HG03064 (cell line): ENCODE measurements around the gene CFAP58.
A peak's percentile ranks its signal among the peaks of the same experiment; 100 is the strongest.

Experiments
- ATAC-seq: cut with Tn5 transposase; IDR thresholded peaks from one replicate; pipeline ENCODE4 v1.9.1; 2021; ENCODE audit warnings: low read depth; ENCODE audit not compliant: unreplicated experiment

The CFAP58 gene

DNA sequence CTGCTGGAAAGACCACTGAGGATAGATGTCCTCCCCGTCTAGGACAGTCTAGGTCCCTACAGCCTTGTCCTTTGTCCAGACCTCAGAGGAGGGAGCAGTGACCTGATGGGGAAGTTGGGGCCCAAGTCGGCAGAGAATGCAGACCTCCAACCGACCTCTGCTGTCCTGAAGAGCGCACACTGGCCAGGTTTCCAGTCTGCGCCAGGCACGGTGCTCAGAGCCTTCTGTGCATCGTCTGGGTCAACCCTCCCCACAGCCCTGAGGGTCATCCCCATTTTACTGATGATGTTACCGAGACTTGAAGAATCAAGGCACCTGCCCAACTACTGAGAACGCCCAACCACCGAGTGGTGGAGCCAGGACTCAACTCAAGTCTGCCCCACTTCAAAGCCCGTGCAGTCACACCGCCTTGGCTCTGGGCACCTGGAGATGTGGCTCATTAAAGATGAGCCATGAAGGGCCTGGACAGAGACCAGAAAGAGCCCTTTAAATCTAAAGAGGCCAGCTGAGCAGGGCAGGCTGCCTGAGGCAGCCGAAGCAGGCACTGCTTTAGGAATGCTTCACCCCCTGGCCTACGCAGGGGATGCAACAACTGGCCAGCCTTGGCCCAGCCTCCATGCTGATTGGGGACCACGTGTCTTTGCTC lies 19.8 kb upstream of the CFAP58 start:
- no peak for ATAC-seq

DNA sequence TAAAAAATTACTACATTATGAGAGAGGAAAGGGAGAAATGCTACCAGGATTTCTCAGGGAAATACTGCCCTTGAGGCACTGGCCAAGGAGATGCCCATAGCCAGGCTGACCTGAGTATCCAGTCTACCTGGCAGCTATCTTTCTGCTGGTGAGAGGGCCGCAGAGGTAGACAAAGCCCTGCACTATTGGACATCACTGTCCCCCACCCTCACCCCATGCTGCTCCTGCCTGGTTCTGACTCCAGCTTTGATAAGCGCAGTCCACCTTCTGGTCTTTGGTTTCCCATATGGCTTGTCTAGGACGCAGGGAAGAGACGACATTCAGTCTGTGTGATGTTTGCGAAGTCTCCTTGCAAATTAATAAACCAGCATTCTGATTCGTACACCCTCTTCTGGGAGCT lies 19.1 kb upstream of the CFAP58 start:
- no peak for ATAC-seq

DNA sequence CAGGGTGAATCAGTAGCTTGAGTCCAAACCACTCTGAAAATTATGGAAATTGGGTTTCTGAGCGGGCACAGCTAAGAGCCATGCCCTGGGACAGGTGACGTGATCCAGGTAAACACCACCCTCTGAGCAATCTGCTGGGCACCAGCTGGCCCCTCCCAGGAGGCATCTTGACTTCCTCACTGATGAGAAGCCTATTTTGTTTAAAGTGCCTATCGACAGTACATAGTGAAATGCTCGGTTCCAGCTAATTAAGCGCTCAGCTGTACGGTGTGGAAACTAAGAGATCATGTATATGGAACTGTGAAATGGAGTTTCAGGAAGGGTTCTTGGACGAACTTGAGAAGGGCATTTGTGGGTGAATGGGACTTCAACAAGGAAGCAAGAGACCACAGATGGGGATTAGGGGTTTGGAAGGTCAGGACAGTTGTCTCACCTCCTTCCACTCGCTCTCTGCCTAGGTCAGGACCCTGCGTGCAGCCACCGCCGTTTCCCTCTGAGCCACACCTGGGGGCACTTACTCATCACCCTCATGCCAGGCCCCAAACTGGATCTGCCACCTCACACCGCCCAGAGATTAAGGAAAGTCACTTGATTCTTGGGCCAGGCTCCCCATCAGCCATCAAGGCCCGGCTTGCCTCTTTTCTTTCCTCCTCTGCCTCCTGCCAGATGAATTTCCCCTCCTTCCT lies 18.5 kb upstream of the CFAP58 start:
- no peak for ATAC-seq

DNA sequence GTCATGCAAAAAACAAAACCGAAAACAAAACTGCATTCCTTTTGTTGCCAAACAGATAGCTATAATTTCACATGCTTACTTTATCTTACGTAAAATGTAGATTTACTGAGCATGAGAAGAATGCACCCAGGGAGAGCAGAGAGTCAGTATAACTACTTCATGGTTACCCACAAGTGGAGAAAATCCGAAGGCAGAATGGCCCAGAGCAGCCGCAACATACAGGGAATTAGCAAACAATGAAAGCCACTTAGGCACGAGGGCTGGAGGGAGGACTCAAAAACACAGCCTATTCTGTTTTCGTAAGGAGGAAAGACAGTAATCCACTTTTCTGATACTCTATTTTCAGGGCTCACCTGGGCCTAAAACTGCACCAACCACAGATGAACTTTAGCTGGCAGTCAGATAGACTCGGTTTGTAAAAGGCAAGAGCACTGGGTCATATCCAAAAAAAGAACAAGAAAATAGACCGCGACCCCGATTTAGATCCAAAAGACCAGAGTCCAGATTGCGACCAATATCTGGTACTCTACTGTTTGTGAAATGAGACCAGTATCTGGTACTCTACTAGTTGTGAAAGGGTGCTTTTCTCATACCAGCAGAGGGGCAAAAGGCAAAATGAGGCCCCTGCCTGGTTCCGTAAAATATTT lies 16.7 kb upstream of the CFAP58 start:
- peak; percentile 11 for ATAC-seq

DNA sequence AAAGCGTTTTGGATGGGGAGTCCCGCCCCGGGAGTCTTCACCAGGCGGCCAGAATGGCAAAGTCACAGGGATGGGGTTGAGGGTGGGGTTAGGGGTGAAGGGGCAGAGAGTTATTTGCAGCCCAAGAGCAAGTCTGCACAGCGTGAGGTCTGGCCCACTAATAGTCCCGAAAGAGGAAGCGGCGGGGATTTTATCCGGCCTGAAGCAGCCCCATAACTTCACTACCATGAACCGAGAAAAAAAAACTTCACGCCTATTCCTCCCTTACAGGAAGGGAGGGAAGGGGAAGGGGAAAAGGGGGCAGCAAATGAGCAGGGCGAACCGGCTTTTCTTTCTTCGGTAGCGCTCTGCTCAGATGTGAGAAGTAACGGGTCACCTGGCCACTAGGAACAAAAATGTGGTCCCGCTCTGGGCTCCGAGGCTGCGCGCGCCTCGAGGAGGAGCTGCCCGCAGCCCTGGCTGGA lies 16.1 kb upstream of the CFAP58 start:
- ATAC-seq: peak; percentile 40

DNA sequence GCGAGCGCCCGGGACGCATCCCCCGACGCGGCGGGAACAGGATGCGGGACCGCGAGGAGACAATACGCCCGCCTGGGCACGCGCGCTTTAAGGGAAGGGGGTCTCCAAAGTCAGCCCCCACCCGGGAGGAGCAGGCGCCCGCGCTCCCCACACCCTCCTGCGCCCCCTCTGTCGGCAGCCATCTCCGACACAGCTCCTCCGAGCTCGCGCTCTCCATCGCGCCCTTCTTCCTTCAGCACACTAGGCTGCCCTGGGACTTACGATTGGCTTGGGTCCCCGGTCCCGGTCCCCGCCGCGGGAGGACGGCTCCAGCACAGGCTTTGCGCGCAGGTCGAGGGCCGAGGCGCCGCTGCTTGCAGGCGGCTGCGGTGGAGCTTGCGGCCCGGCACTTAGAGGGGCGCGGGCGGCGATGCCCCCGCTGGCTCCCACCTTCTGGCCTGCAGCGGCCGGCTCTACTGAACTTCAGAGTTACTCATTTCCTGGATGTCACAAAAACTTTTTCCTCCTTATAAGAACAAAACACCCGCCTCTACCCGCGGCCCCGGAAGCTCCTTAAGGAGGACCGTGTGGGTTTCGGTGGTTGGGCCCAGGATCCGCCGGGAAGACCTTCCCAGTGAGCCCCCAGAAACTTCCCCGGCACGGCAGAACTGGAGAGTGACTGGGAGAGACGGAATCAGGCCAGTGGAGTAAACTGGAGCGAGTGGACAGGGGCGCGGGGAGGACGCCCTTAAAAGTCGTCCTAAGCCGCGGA lies 15.5 kb upstream of the CFAP58 start, which contains the start of gene ITPRIP:
Gene ITPRIP, minus strand, starts transcription at position 481 of the 751 bp plus-strand sequence. CDS start 22,414 bp downstream, outside the sequence.
- peak; percentile 75 for ATAC-seq

DNA sequence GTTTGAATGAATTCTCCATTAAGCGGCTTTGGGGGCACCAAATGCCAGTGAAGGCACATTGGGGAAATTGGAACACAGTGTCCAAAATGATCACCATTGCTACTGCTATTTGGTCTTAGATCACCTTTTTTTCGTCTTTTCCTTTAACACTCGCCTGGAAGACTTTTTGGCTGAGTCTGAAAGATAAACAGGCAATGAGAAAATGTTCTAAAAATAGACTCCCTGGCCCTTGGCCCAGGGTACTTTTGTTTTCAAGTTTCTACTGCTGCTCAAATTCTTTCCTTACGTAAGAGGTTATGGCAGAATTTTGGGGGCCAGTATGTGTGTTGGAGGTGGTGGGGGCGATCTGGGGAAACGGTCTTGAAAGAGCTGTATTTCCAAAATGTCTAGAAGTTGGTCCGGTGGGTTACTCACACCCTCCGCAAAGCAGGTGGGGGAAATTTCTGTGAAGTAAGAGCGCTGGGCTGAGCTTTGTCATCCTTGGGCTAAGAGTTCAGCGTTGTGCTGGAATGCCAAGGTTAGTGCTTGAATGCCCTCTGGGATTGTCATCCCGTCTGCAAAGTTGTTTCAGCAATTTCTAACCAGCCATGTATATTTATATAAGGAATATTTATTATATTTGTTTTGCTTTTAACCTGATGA lies 14.0 kb upstream of the CFAP58 start:
- no peak for ATAC-seq

DNA sequence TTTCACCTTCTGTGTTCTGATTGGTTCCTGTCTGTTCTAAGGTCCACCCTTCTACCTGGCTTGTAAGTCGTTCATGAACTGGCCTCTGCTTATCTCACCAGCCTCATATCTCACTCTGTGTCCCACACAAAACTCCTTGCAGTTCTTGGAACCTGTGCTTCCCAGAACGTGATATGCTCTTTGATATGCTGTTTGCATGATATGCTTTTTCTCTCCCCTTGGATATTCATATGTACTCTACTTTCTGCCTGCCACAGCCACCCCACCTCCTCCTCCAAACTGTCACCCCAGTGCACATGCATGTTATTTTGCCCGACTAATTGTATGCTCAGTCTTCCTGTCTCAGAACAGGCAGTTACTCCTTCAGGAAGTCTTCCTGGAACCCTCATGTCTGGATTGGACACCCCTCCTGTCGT lies 13.5 kb upstream of the CFAP58 start:
- no peak for ATAC-seq

DNA sequence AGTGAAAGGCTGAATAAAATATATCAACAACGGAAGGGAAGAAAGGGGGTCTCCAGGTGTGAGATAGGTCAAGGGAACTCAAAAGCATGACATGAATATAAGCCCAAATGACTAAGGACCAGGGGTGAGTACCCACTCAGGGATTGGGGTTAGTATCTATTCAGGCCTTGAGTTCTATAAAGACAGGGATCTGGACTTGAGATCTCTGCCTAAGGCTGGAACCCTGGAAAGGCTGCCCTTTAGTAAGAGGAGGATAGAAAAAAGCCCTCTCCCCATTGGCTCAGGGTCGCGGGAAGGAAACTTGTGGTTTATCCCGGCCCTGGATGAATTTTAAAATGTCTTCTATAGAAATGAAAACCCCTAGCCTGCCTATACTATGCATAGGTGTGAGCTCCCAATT lies 13.0 kb upstream of the CFAP58 start:
- no peak for ATAC-seq

DNA sequence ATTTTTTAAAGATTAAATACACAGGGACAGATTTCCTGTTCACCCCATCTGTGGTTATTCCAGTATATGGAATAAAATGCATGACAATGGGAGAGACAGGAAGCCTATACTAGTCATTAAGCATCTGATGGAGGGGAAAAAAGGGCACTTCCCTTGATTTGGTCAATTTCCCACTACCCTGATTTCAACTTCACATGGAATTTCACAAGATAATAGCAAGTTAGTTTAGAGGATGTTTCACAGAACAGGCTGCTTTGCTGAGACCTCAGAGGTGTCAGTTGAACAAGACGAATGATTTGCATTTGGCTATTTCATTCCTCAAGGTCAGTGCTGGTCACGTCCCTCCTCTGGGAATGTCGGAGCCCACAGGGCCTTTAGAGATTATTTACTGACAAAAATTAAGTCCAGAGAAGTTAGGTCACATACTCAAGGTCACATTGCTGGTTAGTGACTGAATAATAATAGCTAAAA lies 10.7 kb upstream of the CFAP58 start:
- no peak for ATAC-seq

DNA sequence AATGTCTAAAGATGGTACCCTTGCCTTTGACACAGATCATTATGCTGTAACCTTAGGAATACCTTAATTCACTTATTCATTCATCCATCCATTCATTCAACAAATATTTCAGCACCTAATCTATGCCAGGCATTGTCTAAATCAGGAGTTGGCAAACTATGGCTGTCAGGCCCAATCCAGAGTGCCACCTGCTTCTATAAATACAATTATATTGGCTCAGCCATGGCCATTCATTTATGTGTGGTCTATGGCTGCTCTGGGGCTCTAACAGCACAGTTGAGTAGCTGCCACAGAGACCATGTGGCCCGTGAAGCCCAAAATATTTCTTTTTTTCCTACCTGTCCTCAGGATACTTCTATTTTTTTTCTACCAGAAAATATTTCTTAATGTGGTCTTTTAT lies 9.4 kb upstream of the CFAP58 start:
- no peak for ATAC-seq

DNA sequence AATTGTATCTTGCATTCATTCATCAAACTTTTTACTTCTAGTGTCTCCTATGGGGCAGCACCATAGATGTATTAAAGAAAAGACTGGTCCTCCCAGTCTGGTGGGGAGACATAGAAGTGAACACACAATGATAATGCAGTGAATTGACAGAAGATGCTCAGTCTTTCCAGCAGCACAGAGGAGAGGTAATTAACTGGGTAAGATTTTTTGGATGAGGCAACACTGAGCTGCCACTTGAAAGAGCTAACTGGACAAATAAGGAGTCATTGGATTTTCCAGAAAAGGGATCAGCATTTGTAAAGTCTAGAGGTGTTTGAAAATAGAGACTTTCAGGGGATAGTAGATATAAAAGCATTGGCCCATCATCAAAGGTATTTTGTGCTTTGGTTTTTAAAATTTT lies 8.1 kb upstream of the CFAP58 start:
- no peak for ATAC-seq

DNA sequence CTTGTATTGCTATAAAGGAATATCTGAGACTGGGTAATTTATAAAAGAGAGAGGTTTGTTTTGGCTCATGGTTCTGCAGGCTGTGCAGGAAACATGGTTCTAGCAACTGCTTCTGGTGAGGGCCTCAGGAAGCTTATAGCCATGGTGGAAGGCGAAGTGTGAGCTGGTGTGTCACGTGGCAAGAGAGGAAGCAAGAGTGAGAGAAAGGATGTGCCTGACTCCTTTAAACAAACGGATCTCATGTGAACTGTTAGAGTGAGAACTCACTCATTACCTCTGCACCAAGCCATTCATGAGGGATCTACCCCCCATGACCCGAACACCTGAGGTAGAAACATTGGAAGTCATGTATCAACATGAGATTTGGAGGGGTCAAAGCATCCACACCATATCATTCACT lies 7.7 kb upstream of the CFAP58 start:
- ATAC-seq: no peak

DNA sequence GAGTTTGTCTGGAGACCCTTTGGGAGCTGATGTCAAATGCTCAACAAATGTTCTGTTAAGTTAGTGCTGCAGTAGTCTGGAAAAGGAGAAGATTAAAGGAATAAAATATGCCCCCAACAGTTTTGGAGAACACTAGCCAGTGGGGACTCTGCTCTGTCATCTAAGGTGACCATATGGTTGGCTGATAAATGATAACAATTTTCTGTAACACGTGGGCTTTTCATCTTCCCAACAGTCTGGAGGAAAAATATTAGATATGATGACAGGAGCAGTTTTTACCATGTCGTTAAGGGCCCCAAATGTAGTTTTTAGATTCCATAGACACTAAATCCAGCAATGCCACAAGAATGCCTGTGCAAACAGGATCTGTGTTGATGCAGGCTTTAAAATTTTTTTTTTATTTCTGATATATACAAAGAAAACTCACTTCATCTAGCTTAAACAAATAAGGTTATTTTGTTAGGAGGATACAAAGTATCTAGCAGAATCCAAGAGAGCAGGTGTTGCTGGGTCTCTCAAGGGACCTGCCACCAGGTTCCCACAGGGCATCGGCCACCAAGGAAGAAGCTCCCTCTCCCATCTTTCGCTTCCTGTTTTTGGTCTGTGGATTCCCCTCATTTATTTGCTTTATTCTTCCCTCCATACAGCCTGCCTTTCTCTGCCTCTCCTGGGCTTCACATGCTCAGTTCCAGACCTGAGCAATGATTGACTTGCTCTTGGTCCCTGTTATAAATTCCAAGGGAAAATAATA lies 6.2 kb upstream of the CFAP58 start:
- no peak for ATAC-seq

DNA sequence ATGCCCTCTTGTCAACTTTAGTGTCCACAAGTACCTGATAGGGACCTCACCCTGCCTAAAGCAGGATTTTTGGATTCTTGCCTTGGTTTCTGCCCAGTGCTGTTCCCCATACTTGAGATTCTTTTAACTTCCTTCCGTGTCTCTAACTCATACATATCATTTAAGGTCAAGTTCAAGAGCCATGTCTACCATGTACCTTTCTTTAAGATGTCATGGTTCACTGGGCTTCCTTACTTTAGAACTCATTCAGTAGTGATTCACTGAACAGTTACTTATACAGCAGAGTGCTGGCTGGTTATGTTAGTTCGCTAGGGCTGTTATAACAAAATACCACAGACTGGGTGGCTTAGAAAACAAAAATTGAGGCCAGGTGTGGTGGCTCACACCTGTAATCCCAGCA lies 5.0 kb upstream of the CFAP58 start:
- ATAC-seq: no peak

DNA sequence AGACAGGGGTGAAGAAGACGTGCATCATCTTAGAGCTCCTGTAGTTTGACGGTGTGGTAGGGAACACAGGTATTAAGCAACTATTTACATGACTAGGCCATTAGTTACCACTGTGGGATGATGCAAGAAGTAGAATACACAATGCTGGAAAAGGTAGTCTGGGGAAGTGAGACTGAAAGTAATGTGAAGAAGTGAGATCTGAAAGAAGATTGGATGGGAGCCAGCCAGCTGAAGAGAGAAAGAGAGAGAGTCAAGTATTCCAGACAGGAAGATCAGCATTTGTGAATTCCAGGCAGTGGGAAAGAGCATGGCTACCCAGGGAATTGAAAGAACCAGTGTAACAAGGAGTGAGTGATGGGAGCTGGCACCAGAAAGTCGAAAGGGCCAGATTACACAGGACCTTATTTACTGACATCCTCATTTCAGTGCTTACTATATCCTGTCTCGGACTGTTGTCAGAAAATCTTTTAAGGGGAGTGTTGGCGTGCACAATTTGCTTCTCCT lies 4.0 kb upstream of the CFAP58 start:
- ATAC-seq: peak; percentile 40

DNA sequence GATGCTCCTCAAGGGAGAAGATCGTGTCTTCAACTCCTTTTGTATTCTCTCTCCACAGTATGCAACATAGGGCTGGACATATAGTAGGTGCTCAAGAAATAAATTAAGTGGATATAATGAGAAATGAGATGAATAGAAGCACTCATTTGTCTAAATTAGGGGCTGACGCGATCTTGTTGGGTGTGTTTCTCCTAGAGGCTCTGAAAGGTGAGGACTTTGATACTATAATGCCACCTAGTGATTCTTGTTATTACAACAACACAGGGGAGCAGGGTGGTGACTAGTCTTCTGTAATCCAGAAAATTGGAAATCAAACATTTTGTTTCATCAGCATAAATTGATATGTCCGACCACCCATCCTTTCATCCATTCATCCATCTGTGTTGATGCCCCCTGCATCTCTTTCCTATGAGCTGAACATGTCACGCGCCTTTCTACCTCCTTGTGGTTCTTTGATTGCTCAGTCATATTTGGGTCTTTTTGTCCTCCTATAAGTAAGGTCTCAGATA lies 3.5 kb upstream of the CFAP58 start:
- ATAC-seq: peak; percentile 47

DNA sequence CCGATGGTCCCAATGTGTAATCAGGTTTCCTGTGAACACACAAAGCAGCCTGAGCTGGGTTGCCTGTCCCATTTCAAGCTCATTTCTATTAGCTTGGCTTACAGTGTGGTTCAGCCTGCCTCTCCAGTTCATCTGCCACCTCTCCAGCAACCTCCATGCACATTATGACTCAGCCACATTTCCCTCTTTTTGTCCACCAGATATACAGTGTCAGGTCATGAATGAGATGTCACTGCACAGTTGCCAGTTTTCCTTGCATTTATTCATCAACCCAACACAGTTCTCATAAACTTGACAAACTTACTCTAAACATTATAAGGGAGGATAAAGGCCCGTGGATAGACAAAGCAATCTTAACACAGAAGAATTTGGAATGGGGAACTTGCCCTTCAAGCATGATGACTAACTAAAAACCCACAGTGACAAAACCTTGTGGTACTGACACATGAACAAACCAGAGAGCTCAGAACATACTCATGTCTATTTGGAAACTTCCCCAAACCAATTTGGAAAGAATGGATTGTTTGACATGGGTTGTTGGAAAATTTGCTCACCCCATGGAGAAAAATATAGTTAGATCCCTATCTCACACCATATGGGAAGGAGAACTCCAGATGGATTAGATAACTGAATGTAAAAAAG lies 2.5 kb upstream of the CFAP58 start:
- no peak for ATAC-seq

DNA sequence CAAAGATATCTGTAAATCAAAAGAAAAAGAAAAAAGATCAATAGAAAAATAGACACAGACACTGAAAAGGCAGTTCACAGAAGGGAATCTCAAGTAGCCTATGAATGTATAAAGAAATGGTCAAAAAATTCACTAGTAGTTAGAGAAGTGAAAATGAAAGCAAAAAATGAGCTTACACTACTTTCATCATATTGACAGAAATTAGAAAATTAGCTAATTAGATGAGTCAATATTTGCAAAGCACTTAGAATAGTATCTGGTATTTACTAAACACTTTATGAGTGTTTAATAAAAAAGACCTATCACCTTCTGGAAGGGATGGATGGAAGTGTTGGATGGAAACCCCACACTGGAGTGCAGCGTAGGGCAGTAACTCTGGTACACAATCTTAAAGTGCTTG lies 1.7 kb upstream of the CFAP58 start:
- ATAC-seq: no peak
